ENCODE results near the gene PDE9A. TPM values are rescaled to one million over a fixed set of nuclear protein-coding genes. Genes with fewer than 3 reads are reported as not detected.

Gene PDE9A
- total RNA-seq, 1 experiment from 2014 or later: 44.8 TPM

GRCh38 chr21:42815217-42815616, 161.8 kb downstream of the PDE9A start:
- H3K4me1 Mint-ChIP-seq: peaks cover 16% of the 10 kb centered on the region
- peaks cover 39% of the 10 kb centered on the region for H3K9me3 Mint-ChIP-seq
- H3K27ac Mint-ChIP-seq: no peak overlapping the region
- ChIA-PET CTCF (no interaction called here), POLR2A (interaction anchor here (0.9 kb wide), 1 partner anchor 8 kb away, joined by 4 read pairs; no protein-coding TSS in a partner anchor)
- H3K27me3 Mint-ChIP-seq (ENCODE audit: low read depth): peaks cover 16% of the 10 kb centered on the region
- H3K36me3 Mint-ChIP-seq: peaks cover 44% of the 10 kb centered on the region
- ATAC-seq: no peak
- TF ChIP-seq E2F4 (CRISPR knock-in tag; IDR thresholded peaks at IDR 0.05; ENCODE audit: borderline replicate concordance, low read depth) (no peak), STAT6 (CRISPR knock-in tag; conservative IDR thresholded peaks at IDR 0.05; ENCODE audit: low read depth) (no peak), GABPB1 (CRISPR knock-in tag; IDR thresholded peaks at IDR 0.05) (no peak)
- DNase-seq (ENCODE audit: low spot score): no peak
- no peak overlapping the region for H3K4me3 Mint-ChIP-seq

- H3K27ac Mint-ChIP-seq: no peak overlapping the region
Measured at GRCh38 chr21:42818328-42818749, 164.9 kb downstream of the PDE9A start.

GRCh38 chr21:42819861-42820615, 166.6 kb downstream of the PDE9A start:
- Mint-ChIP-seq H3K27ac (no peak overlapping the region), H3K27me3 (ENCODE audit: low read depth) (peaks cover 16% of the 10 kb centered on the region), H3K9me3 (peaks cover 18% of the 10 kb centered on the region), H3K36me3 (peaks cover 23% of the 10 kb centered on the region), H3K4me1 (peaks cover 6% of the 10 kb centered on the region; the same call in 1 of the 2 replicates), H3K4me3 (no peak overlapping the region)
- peak; percentile 52; the same call in 1 of the 2 replicates for TF ChIP-seq ZNF121 (CRISPR knock-in tag; IDR thresholded peaks at IDR 0.05)
- TF ChIP-seq E2F4 (CRISPR knock-in tag; IDR thresholded peaks at IDR 0.05; ENCODE audit: borderline replicate concordance, low read depth): no peak
- ChIA-PET POLR2A (no interaction called here), CTCF (interaction anchor here (1.2 to 1.7 kb wide), 2 partner anchors 13 to 227 kb away, joined by 3 to 7 read pairs; no protein-coding TSS in a partner anchor)
- ATAC-seq (no peak; the same call in 1 of the 2 replicates), DNase-seq (ENCODE audit: low spot score) (no peak)

More at GRCh38 chr21:42818328-42818749, 164.9 kb downstream of the PDE9A start:
- Mint-ChIP-seq H3K4me3 (no peak overlapping the region), H3K4me1 (peaks cover 6% of the 10 kb centered on the region; the same call in 1 of the 2 replicates), H3K36me3 (peaks cover 36% of the 10 kb centered on the region), H3K9me3 (peaks cover 30% of the 10 kb centered on the region), H3K27me3 (ENCODE audit: low read depth) (peaks cover 16% of the 10 kb centered on the region)
- ChIA-PET CTCF (interaction anchor here (1.0 to 1.7 kb wide), 4 partner anchors 30 to 460 kb away, joined by 3 to 13 read pairs (median 4); no protein-coding TSS in a partner anchor), POLR2A (no interaction called here)
- ATAC-seq: peak; percentile 92
- peak; percentile 76 for TF ChIP-seq CTCF (IDR thresholded peaks at IDR 0.05)
- no peak for TF ChIP-seq TCF7 (CRISPR knock-in tag; IDR thresholded peaks at IDR 0.05; ENCODE audit: low read depth)
- peak; percentile 69 for DNase-seq (ENCODE audit: low spot score)

- ChIA-PET CTCF (interaction anchor here (1.2 to 1.7 kb wide), 2 partner anchors 14 to 228 kb away, joined by 3 to 7 read pairs; no protein-coding TSS in a partner anchor), POLR2A (interaction anchor here (0.6 kb wide), 1 partner anchor 418 kb away, joined by 3 read pairs; no protein-coding TSS in a partner anchor)
- no peak overlapping the region for H3K27ac Mint-ChIP-seq
- peaks cover 6% of the 10 kb centered on the region; the same call in 1 of the 2 replicates for H3K4me1 Mint-ChIP-seq
- ATAC-seq (no peak), DNase-seq (ENCODE audit: low spot score) (no peak)
- H3K36me3 Mint-ChIP-seq: peaks cover 17% of the 10 kb centered on the region
- TF ChIP-seq PRDM15 (CRISPR knock-in tag; IDR thresholded peaks at IDR 0.05): no peak
- TF ChIP-seq SMAD3 (CRISPR knock-in tag; IDR thresholded peaks at IDR 0.05; ENCODE audit: borderline replicate concordance): no peak
- TF ChIP-seq STAT6 (CRISPR knock-in tag; conservative IDR thresholded peaks at IDR 0.05; ENCODE audit: low read depth): no peak
- peaks cover 16% of the 10 kb centered on the region for H3K27me3 Mint-ChIP-seq (ENCODE audit: low read depth)
- no peak overlapping the region for H3K4me3 Mint-ChIP-seq
- H3K9me3 Mint-ChIP-seq: peaks cover 21% of the 10 kb centered on the region
Measured at GRCh38 chr21:42820616-42821465, 167.4 kb downstream of the PDE9A start.

Data from WTC11 (cell line).